Spinal cord (tissue), 10 donors: ENCODE measurements around the gene ELAVL1. TPM values are rescaled to one million over a fixed set of nuclear protein-coding genes. Genes with fewer than 3 reads are reported as not detected.

ENCODE experiments used
- DNase-seq, 6 donors: peaks; one replicate each; pipeline versions ENCODE4 v3.0.0 to v3.0.0-alpha.2; 2013 to 2015; ENCODE audit warnings: low spot score in 6 of 6, low read depth in 4 of 6
- H3K27ac ChIP-seq: one replicate; pipeline ENCODE4 v1.5.1; 2013; ENCODE audit warnings: low read depth, low read length, control low read depth
- H3K27me3 ChIP-seq: one replicate; pipeline ENCODE4 v1.6.1; 2013; ENCODE audit warnings: low read length; ENCODE audit not compliant: control insufficient read depth, insufficient read depth
- H3K36me3 ChIP-seq: one replicate; pipeline ENCODE4 v1.6.1; 2013; ENCODE audit warnings: low read length; ENCODE audit not compliant: control insufficient read depth, insufficient read depth
- H3K4me1 ChIP-seq: one replicate; pipeline ENCODE4 v1.6.1; 2013; ENCODE audit warnings: low read length; ENCODE audit not compliant: control insufficient read depth, insufficient read depth
- H3K4me3 ChIP-seq: one replicate; pipeline ENCODE4 v1.5.1; 2013; ENCODE audit warnings: low read depth, low read length, control low read depth
- H3K9me3 ChIP-seq: one replicate; pipeline ENCODE4 v1.6.1; 2013; ENCODE audit warnings: low read length; ENCODE audit not compliant: control insufficient read depth, insufficient read depth
- WGBS: methylation state at CpG from one replicate; pipeline ENCODE4 v1.1.5; 2013; ENCODE audit warnings: missing lambda C conversion rate; ENCODE audit not compliant: insufficient coverage; 5-methylcytosine and 5-hydroxymethylcytosine counted together
- polyA plus RNA-seq, 2 donors: library from polyadenylated mRNA; unstranded; fragments of 120-200 nt; gene quantifications; one replicate each; pipeline ENCODE4 v1.2.1, GENCODE V29; 2013; ENCODE audit not compliant: insufficient read length in 2 of 2
- total RNA-seq, 2 donors: library from RNA; depleted of rRNA in 1 of 2; stranded (reverse); fragments of 120-200 nt in 1 of 2; fragments of >200 nt in 1 of 2; gene quantifications; one replicate each; pipeline versions ENCODE4 v1.2.3 to v1.2.4, GENCODE V29; 2013 to 2014
- donor health status: healthy.

ELAVL1 gene
- total and polyA plus RNA-seq, 4 donors: 27.2 to 62.9 (median 54.8) TPM

GRCh38 chr19:8000298-8001038, 5.0 kb downstream of the ELAVL1 start:
- Histone ChIP-seq H3K27me3 (no peaks in the 10 kb centered on the region), H3K9me3 (no peaks in the 10 kb centered on the region), H3K36me3 (peaks cover 16% of the 10 kb centered on the region), H3K27ac (no peak overlapping the region), H3K4me3 (no peak overlapping the region), H3K4me1 (peaks cover 41% of the 10 kb centered on the region)
- WGBS: 72% methylated on average over 5 of the region's 6 CpGs
- no peak for DNase-seq

GRCh38 chr19:7999376-7999775, 6.1 kb downstream of the ELAVL1 start:
- peaks cover 36% of the 10 kb centered on the region for H3K4me1 ChIP-seq

GRCh38 chr19:7997809-7998480, 7.5 kb downstream of the ELAVL1 start:
- 83% methylated on average over 10 of the region's 12 CpGs for WGBS
- DNase-seq: no peak
- no peak overlapping the region for H3K4me3 ChIP-seq
- H3K36me3 ChIP-seq: peaks cover 19% of the 10 kb centered on the region
- no peak overlapping the region for H3K27ac ChIP-seq
- no peaks in the 10 kb centered on the region for H3K9me3 ChIP-seq
- H3K27me3 ChIP-seq: no peaks in the 10 kb centered on the region
- peaks cover 22% of the 10 kb centered on the region for H3K4me1 ChIP-seq

More at GRCh38 chr19:7999376-7999775, 6.1 kb downstream of the ELAVL1 start:
- Histone ChIP-seq H3K9me3 (no peaks in the 10 kb centered on the region), H3K27ac (no peak overlapping the region), H3K4me3 (no peak overlapping the region), H3K27me3 (no peaks in the 10 kb centered on the region), H3K36me3 (peaks cover 16% of the 10 kb centered on the region)
- no peak for DNase-seq
- WGBS: 98% methylated on average over 4 of the region's 4 CpGs

GRCh38 chr19:7996883-7997282, 8.6 kb downstream of the ELAVL1 start:
- Histone ChIP-seq H3K27ac (no peak overlapping the region), H3K9me3 (no peaks in the 10 kb centered on the region), H3K4me3 (no peak overlapping the region), H3K4me1 (peaks cover 12% of the 10 kb centered on the region), H3K27me3 (no peaks in the 10 kb centered on the region), H3K36me3 (peaks cover 16% of the 10 kb centered on the region)
- no CpG with 5 or more reads among the region's 3 CpGs for WGBS
- peak in 1 of 6 donors; percentile 49 for DNase-seq

GRCh38 chr19:7995810-7996158, 9.7 kb downstream of the ELAVL1 start:
- no peaks in the 10 kb centered on the region for H3K27me3 ChIP-seq
- WGBS: no CpG with 5 or more reads among the region's 3 CpGs
- H3K4me3 ChIP-seq: no peak overlapping the region
- H3K27ac ChIP-seq: no peak overlapping the region
- DNase-seq: no peak
- peaks cover 8% of the 10 kb centered on the region for H3K4me1 ChIP-seq
- peaks cover 19% of the 10 kb centered on the region for H3K36me3 ChIP-seq
- no peaks in the 10 kb centered on the region for H3K9me3 ChIP-seq

GRCh38 chr19:7994928-7995809, 10.3 kb downstream of the ELAVL1 start:
- peaks cover 4% of the 10 kb centered on the region for H3K4me1 ChIP-seq
- H3K4me3 ChIP-seq: no peak overlapping the region
- no peaks in the 10 kb centered on the region for H3K9me3 ChIP-seq
- 72% methylated on average over 3 of the region's 9 CpGs for WGBS
- H3K36me3 ChIP-seq: peaks cover 22% of the 10 kb centered on the region
- no peaks in the 10 kb centered on the region for H3K27me3 ChIP-seq
- H3K27ac ChIP-seq: no peak overlapping the region
- DNase-seq: peak in 2 of 6 donors; percentile 15 to 55

GRCh38 chr19:7994114-7994513, 11.3 kb downstream of the ELAVL1 start:
- no peak overlapping the region for H3K27ac ChIP-seq

GRCh38 chr19:7993560-7993959, 11.9 kb downstream of the ELAVL1 start:
- no peak overlapping the region for H3K27ac ChIP-seq
- WGBS: 93% methylated on average over 11 of the region's 11 CpGs

More at GRCh38 chr19:7994114-7994513, 11.3 kb downstream of the ELAVL1 start:
- WGBS: 67% methylated on average over 1 of the region's 6 CpGs
- Histone ChIP-seq H3K36me3 (peaks cover 25% of the 10 kb centered on the region), H3K9me3 (no peaks in the 10 kb centered on the region), H3K4me3 (no peak overlapping the region), H3K4me1 (peaks cover 4% of the 10 kb centered on the region), H3K27me3 (no peaks in the 10 kb centered on the region)
- no peak for DNase-seq

GRCh38 chr19:7992575-7992974, 12.9 kb downstream of the ELAVL1 start:
- H3K36me3 ChIP-seq: peaks cover 41% of the 10 kb centered on the region
- H3K4me1 ChIP-seq: peaks cover 3% of the 10 kb centered on the region
- no peaks in the 10 kb centered on the region for H3K9me3 ChIP-seq
- H3K27ac ChIP-seq: no peak overlapping the region
- H3K27me3 ChIP-seq: no peaks in the 10 kb centered on the region
- 94% methylated on average over 3 of the region's 10 CpGs for WGBS
- no peak overlapping the region for H3K4me3 ChIP-seq
- no peak for DNase-seq

More at GRCh38 chr19:7993560-7993959, 11.9 kb downstream of the ELAVL1 start:
- Histone ChIP-seq H3K36me3 (peaks cover 31% of the 10 kb centered on the region), H3K27me3 (no peaks in the 10 kb centered on the region), H3K4me3 (no peak overlapping the region), H3K9me3 (no peaks in the 10 kb centered on the region), H3K4me1 (peaks cover 4% of the 10 kb centered on the region)
- no peak for DNase-seq
